Mucosa of rectum (tissue), 2 donors: ENCODE measurements around the gene TFG.

ENCODE experiments used
- H3K27ac ChIP-seq, 2 donors: one replicate each; pipeline ENCODE4 v1.7.0; 2013; ENCODE audit warnings: inconsistent platforms in 2 of 2, low read depth in 2 of 2, low read length in 2 of 2
- H3K27me3 ChIP-seq, 2 donors: one replicate each; pipeline ENCODE4 v1.7.0; 2013; ENCODE audit warnings: low read length in 2 of 2; ENCODE audit not compliant: control insufficient read depth in 2 of 2, insufficient read depth in 2 of 2
- H3K36me3 ChIP-seq, 2 donors: one replicate each; pipeline ENCODE4 v1.7.0; 2013; ENCODE audit warnings: low read length in 2 of 2; ENCODE audit not compliant: control insufficient read depth in 2 of 2, insufficient read depth in 2 of 2
- H3K4me1 ChIP-seq, 2 donors: one replicate each; pipeline ENCODE4 v1.7.0; 2013; ENCODE audit warnings: low read length in 2 of 2, mild to moderate bottlenecking in 1 of 2; ENCODE audit not compliant: control insufficient read depth in 2 of 2, insufficient read depth in 2 of 2
- H3K4me3 ChIP-seq, 2 donors: one replicate each; pipeline ENCODE4 v1.7.0; 2013; ENCODE audit warnings: low read length in 2 of 2
- H3K9ac ChIP-seq, 2 donors: one replicate each; pipeline ENCODE4 v1.7.0; 2013; ENCODE audit warnings: low read length in 2 of 2, low read depth in 1 of 2, mild to moderate bottlenecking in 1 of 2
- H3K9me3 ChIP-seq, 2 donors: one replicate each; pipeline ENCODE4 v1.7.0; 2013; ENCODE audit warnings: low read length in 2 of 2; ENCODE audit not compliant: control insufficient read depth in 2 of 2
- donor health status: healthy.
- donor health status: Normal muscosa, but diverticular disease.

The TFG gene

DNA sequence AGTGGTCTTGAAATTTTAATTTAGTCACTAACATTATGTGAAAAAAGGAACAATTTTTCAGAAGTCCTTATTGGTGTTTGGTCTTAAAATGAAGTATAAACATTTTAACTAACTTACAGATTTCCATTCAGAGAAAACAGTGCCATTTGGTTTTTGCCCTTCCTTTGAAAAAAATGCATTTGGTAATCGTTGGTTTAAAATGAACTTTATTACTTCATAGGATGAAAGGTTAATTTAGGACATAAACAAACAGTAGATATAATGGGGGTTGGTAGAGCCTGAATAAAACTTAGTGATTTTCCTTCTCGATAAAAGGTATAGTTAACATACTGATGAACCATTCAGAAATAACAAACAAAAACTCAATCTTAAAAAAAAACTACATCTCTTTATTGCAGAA is 39.7 kb downstream of the TFG start:
- no peaks in the 10 kb centered on the region for H3K4me1 ChIP-seq
- H3K27ac ChIP-seq = no peak overlapping the region
- no peaks in the 10 kb centered on the region for H3K9me3 ChIP-seq
- no peaks in the 10 kb centered on the region for H3K27me3 ChIP-seq
- peaks cover 62 to 79% of the 10 kb centered on the region in 2 donors for H3K36me3 ChIP-seq
- no peak overlapping the region for H3K4me3 ChIP-seq
- no peak overlapping the region for H3K9ac ChIP-seq

DNA sequence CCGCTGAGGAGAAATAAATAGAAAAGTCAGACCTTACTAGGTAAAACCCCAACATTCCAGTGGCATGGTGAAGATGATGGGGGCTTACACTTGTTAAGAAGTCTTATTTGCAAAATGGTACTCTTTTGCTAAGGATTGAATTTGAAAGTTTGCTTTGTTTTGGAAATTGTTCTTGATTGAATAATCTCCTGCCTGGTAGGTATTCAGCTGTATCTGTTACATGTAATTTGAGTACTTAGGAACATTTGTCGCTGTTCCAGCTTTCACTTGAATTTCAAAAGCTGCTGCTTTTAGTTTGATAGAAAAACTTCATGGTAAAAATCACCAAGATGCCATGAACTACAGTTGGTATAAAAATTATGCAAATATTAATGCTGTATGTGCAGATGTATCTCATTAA is 44.6 kb downstream of the TFG start:
- no peaks in the 10 kb centered on the region for H3K4me1 ChIP-seq
- H3K27ac ChIP-seq = no peak overlapping the region
- H3K9ac ChIP-seq = no peak overlapping the region
- H3K4me3 ChIP-seq = no peak overlapping the region
- peaks cover 31 to 42% of the 10 kb centered on the region in 2 donors for H3K36me3 ChIP-seq
- H3K9me3 ChIP-seq = no peaks in the 10 kb centered on the region
- H3K27me3 ChIP-seq = no peaks in the 10 kb centered on the region

DNA sequence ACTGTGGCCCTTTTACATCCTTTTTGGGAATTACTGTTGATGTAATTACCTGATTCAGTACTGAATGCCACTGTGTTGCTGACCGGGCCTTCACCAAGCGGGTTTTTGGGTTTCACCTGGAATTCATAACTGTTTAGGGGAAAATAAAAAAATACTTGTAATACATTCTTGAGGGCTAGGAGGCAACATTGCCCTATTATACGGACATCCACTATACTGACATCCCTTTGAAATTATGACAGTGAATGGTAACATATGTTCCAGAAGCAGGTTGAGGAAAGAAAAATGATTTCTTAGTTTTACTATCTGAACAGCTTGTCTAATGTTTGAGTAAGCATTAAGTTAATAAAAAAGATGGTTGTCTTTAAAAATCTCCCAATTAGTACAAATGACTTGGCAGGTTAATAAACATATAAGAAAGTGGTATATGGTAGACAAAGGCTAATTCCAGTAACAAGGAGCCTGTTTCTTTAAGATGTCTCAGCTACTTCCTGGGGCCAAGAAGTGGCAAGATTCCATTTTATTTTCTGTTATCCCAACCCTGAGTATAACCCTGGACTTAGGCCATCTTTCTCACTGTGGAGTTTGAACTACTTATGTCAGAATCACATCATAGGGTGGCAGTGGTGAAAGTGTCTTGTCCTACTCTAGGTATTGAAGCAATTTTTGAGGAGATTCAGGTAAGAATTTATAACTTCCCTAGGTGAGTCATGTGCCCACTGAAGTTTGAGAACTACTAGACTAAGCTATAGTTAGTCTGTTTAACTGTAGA is 45.5 kb downstream of the TFG start:
- Histone ChIP-seq H3K9me3 (no peaks in the 10 kb centered on the region), H3K36me3 (peaks cover 23 to 35% of the 10 kb centered on the region in 2 donors), H3K4me1 (no peaks in the 10 kb centered on the region), H3K27ac (no peak overlapping the region), H3K9ac (no peak overlapping the region), H3K4me3 (no peak overlapping the region), H3K27me3 (no peaks in the 10 kb centered on the region)

DNA sequence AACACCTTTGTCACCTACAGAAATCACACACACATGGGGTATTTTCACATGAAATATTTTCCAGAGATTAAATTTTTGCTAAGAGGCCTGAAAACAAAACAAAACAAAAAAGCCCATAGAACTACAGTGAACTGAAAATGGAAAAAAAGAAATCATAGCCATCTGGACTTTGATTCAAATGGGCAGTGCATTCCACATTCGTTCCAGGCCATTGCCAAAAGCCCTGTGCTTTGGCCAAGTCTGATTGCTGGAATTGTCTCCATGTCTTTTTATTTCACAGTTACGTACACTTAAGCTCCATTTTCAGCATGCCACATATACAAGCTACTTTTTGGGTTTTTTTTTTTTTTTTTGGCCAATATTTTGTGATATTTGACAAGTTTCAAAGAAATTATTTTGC is 47.1 kb downstream of the TFG start:
- no peaks in the 10 kb centered on the region for H3K27me3 ChIP-seq
- H3K4me3 ChIP-seq = no peak overlapping the region
- H3K36me3 ChIP-seq = peaks cover 9 to 26% of the 10 kb centered on the region in 2 donors
- H3K4me1 ChIP-seq = no peaks in the 10 kb centered on the region
- no peak overlapping the region for H3K27ac ChIP-seq
- H3K9ac ChIP-seq = no peak overlapping the region
- no peaks in the 10 kb centered on the region for H3K9me3 ChIP-seq

DNA sequence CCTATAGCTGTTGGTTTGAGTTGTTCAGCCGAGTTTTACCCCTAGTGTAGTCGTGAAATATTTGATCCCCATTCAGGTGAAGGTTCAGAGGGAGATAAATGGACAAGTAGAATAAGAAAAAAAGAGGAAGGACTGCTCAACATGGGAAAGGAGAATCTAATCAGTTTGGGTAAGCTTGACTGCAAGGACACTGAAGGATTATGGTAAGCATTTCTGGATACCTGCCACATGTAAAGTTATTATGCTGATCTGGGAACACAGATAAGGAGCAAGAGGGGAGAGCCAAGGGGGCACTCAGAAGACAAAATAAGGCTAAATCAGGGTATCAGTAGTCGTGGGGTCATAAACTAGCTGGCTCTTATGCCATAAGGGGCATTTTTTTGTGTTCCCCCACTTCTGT is 49.9 kb downstream of the TFG start:
- no peaks in the 10 kb centered on the region for H3K27me3 ChIP-seq
- no peak overlapping the region for H3K4me3 ChIP-seq
- no peaks in the 10 kb centered on the region for H3K9me3 ChIP-seq
- no peak overlapping the region for H3K9ac ChIP-seq
- H3K4me1 ChIP-seq = no peaks in the 10 kb centered on the region
- H3K27ac ChIP-seq = no peak overlapping the region
- H3K36me3 ChIP-seq = peaks cover 2 to 4% of the 10 kb centered on the region in 2 donors

DNA sequence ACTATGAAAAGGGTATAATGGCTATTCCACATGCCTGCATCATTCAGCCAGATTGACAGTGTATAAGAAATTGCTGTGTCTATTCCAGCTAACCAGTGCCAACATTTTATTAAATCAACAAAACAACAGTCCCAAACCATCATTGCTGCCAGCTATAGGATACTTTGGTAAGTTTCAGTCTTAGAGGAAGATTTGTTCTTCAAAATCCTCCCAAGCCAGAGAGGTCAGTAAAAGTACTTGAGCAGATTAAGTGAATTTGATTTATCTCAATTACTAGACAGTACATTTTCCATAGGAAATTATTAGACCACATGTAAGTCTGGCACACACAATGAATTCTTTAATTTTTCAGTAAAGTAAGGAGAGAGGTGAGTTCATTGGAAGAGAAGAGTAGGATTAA is 50.7 kb downstream of the TFG start:
- H3K9ac ChIP-seq = no peak overlapping the region
- H3K27me3 ChIP-seq = no peaks in the 10 kb centered on the region
- peaks cover 2 to 3% of the 10 kb centered on the region in 2 donors for H3K36me3 ChIP-seq
- no peak overlapping the region for H3K4me3 ChIP-seq
- H3K4me1 ChIP-seq = no peaks in the 10 kb centered on the region
- no peak overlapping the region for H3K27ac ChIP-seq
- H3K9me3 ChIP-seq = no peaks in the 10 kb centered on the region

DNA sequence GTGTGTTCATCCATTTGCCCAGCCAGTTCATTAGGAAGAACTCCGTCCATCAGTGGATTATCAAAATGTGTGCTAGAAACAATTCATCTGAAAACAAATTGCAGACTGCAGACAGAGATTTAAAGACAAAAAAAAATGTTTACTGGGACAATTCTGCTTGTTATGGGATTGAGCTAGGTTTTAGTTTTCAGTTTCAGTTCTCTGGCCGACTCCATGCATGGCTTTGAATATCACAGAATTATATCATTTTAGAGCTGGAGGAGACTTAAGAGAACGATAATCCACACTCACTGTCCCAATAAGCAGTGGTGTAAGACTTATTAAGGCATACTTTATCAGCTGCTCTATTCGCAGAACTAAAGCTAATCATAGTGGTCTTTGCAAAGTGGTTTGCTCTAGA is 51.1 kb downstream of the TFG start:
- H3K27me3 ChIP-seq = no peaks in the 10 kb centered on the region
- no peaks in the 10 kb centered on the region for H3K4me1 ChIP-seq
- no peak overlapping the region for H3K4me3 ChIP-seq
- H3K9ac ChIP-seq = no peak overlapping the region
- H3K27ac ChIP-seq = no peak overlapping the region
- peaks cover 0 to 2% of the 10 kb centered on the region in 2 donors for H3K36me3 ChIP-seq
- H3K9me3 ChIP-seq = no peaks in the 10 kb centered on the region

DNA sequence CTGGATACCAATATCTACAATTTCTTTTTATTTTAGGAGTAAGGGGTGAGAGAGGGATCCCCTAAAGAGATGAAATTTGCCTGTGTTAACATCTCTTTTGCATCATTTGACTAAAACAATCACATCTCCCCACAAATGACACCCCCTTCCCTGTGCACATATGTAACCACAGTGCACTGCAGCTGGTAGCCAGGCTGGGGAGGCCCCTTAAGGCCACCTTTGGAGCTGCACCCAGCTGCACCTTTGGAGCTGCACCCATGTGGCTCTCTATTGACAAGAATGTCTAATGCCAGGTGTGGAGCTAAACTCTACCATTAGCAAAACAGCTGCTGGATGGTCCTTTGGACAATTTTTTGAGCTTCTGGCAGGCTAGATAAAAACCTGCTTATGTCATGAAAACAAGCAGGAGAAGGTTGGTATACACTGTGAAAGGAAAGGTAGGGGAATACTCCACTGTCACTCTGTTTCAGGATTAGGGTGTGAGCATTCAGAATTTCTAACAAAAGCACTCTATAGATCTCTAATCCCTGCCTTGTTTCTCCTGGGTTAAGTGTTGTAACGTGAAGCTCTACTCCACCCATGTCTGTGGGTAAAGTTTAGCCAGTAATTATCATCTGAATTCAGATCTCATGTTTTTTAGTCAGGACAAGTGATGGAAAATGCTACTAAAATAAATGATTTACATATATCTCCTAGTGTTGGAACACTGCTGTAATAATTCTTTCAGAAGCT is 52.1 kb downstream of the TFG start:
- Histone ChIP-seq H3K27ac (no peak overlapping the region), H3K4me1 (no peaks in the 10 kb centered on the region), H3K27me3 (no peaks in the 10 kb centered on the region), H3K36me3 (peaks cover 0 to 2% of the 10 kb centered on the region in 2 donors), H3K9me3 (no peaks in the 10 kb centered on the region), H3K9ac (no peak overlapping the region), H3K4me3 (no peak overlapping the region)

DNA sequence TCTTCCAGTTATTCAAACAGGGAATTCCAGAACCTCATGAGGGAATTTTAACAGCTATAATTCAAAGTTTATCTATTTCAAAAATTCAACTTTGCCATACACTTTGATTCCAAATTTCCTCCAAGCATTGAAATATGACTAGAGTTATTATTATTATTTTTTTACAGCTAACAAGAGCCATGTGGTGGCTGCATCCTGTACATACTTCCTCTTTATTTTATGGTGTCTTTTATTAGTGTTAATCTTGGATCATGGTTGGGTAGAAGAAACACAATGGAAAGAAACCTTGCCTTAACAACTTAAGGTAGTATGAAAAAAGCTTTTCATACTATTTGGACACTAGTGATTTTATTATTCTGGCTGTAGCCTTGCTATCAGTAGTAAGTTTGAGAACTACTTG is 52.7 kb downstream of the TFG start:
- no peaks in the 10 kb centered on the region for H3K27me3 ChIP-seq
- H3K4me3 ChIP-seq = no peak overlapping the region
- no peaks in the 10 kb centered on the region for H3K9me3 ChIP-seq

DNA sequence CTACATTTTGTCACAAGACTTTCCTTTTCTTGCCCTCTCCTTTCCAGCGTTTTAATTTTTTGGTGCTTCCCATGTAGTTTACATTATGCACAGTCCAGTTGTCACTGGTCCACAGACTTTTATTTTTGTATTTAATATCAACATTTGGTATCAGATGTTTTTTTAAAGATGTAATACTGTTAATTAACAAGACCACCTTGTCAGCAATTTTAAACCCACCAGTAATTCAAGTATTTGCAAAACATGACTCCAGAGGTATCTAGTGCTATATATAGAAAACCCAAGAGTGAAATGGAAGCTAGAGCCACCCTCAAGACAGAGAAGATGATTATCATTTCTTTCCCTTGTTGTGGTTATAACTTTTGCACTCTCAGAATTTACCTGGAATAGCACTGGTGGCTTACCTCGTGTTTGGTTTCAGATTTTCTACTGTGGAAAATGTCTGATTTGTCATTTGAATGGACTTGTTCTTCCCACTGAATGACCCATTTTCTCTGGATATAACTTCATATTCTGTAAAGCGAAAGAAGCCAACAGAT is 56.2 kb downstream of the TFG start:
- Histone ChIP-seq H3K36me3 (no peaks in the 10 kb centered on the region), H3K27ac (no peak overlapping the region), H3K4me3 (no peak overlapping the region)

More for the DNA sequence above, 52.7 kb downstream of the TFG start:
- peaks cover 0 to 2% of the 10 kb centered on the region in 2 donors for H3K36me3 ChIP-seq
- no peaks in the 10 kb centered on the region for H3K4me1 ChIP-seq
- no peak overlapping the region for H3K9ac ChIP-seq
- no peak overlapping the region for H3K27ac ChIP-seq

More for the DNA sequence above, 56.2 kb downstream of the TFG start:
- Histone ChIP-seq H3K9me3 (no peaks in the 10 kb centered on the region), H3K9ac (no peak overlapping the region), H3K4me1 (no peaks in the 10 kb centered on the region), H3K27me3 (no peaks in the 10 kb centered on the region)
